Measurements from ENCODE around the gene PIM3. TPM values are rescaled to one million over a fixed set of nuclear protein-coding genes. Genes with fewer than 3 reads are reported as not detected.

Gene PIM3
- total and polyA plus RNA-seq, 10 of the 15 experiments (the other 5 are each of a cell fraction or from before 2014, with no cell fraction given) = 0.31 to 60.8 (median 12.4) TPM

DNA sequence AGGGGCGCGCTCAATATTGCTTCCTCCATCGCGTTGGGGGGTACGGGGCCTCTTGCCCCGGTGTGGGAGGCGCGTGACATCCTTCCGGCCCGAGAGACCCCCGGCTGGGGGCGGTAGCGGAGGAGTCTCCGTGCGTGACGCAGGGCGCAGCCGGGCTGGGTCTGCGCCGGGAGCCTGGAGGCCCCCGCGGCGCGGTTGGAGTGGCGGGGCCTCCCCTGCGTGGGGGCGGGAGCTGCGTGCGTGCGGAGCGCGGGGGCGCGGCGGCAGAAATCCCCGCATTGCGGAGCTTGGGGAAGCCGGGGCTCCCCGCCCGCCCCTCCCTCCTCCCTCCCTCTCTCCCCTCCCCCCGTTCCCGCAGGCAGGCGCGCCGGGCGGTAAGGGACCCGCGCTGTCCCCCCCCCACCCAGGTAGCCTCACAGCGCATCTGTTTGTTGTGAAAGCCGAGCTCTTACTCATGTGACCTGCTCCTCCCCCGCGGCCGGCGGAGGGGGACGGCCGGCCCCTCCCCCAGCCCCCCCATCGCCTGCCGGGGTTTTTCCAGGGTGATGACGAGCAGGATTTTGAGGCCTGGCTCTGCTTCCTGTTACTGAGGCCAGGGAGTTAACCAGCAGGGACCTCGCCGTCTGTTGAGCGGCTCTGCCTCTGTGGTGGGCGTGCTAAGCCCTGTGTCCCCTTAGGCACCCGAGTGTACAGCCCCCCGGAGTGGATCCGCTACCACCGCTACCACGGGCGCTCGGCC is 1.6 kb downstream of the PIM3 start (continued):
- TF ChIP-seq FOXM1 (IDR thresholded peaks at IDR 0.05; ENCODE audit: low read depth, low read length) (no peak), ZBED1 (IDR thresholded peaks at IDR 0.05; ENCODE audit: borderline replicate concordance) (no peak), ESRRA (IDR thresholded peaks at IDR 0.05; ENCODE audit: low read length) (no peak), NR2F1 (conservative IDR thresholded peaks at IDR 0.05) (no peak; the same call in 1 of the 2 replicates), NBN (IDR thresholded peaks at IDR 0.05) (peak; percentile 90), EGR1 (IDR thresholded peaks at IDR 0.05; ENCODE audit: borderline replicate concordance in 1 of 2, low read depth in 2 of 2, low read length in 2 of 2) (peak in 1 of 2 experiments; percentile 93; a peak in 2 of 3 replicates), ZNF217 (IDR thresholded peaks at IDR 0.05) (no peak), BACH1 (IDR thresholded peaks at IDR 0.05; ENCODE audit: borderline replicate concordance) (peak; percentile 94), SIN3A (IDR thresholded peaks at IDR 0.05; ENCODE audit: low read depth, low read length) (peak; percentile 77; the same call in 1 of the 2 replicates), RBBP5 (conservative IDR thresholded peaks at IDR 0.05) (no peak), RAD21 (IDR thresholded peaks at IDR 0.05; ENCODE audit: insufficient read depth, low read depth, low read length) (no peak), CREB1 (IDR thresholded peaks at IDR 0.05; ENCODE audit: low read depth) (peak; percentile 67; the same call in 1 of the 2 replicates), MXI1 (IDR thresholded peaks at IDR 0.05; ENCODE audit: low read depth, low read length) (peak; percentile 46; the same call in 1 of the 2 replicates), ZZZ3 (IDR thresholded peaks at IDR 0.05; ENCODE audit: control insufficient read depth, insufficient read length, low read depth) (no peak), GATAD2B (conservative IDR thresholded peaks at IDR 0.05; ENCODE audit: low read depth) (peak; percentile 32), LARP7 (IDR thresholded peaks at IDR 0.05) (peak; percentile 21; the same call in 1 of the 2 replicates), TCF7 (IDR thresholded peaks at IDR 0.05; ENCODE audit: borderline replicate concordance) (no peak), ZNF207 (IDR thresholded peaks at IDR 0.05; ENCODE audit: borderline replicate concordance) (no peak), SMARCA5 (IDR thresholded peaks at IDR 0.05) (0 out of 2 replicates have a peak, but pooled peaks have one; percentile 40), MLLT1 (IDR thresholded peaks at IDR 0.05) (peak; percentile 6), GABPA (IDR thresholded peaks at IDR 0.05; ENCODE audit: low read depth) (no peak), MYB (IDR thresholded peaks at IDR 0.05; ENCODE audit: borderline replicate concordance, low read depth, low read length) (no peak), NFIC (IDR thresholded peaks at IDR 0.05; ENCODE audit: low read depth, low read length) (no peak; the same call in 1 of the 2 replicates), BHLHE40 (IDR thresholded peaks at IDR 0.05; ENCODE audit: borderline replicate concordance in 1 of 2, low read depth in 2 of 2, low read length in 1 of 2) (peak; percentile 66 to 88), TCF12 (IDR thresholded peaks at IDR 0.05; ENCODE audit: low read depth, low read length) (peak; percentile 70), ZNF384 (IDR thresholded peaks at IDR 0.05; ENCODE audit: borderline replicate concordance, low read depth, low read length) (no peak), DPF2 (IDR thresholded peaks at IDR 0.05) (peak; percentile 43; the same call in 1 of the 2 replicates)
- TF ChIP-seq, protein P1, sequence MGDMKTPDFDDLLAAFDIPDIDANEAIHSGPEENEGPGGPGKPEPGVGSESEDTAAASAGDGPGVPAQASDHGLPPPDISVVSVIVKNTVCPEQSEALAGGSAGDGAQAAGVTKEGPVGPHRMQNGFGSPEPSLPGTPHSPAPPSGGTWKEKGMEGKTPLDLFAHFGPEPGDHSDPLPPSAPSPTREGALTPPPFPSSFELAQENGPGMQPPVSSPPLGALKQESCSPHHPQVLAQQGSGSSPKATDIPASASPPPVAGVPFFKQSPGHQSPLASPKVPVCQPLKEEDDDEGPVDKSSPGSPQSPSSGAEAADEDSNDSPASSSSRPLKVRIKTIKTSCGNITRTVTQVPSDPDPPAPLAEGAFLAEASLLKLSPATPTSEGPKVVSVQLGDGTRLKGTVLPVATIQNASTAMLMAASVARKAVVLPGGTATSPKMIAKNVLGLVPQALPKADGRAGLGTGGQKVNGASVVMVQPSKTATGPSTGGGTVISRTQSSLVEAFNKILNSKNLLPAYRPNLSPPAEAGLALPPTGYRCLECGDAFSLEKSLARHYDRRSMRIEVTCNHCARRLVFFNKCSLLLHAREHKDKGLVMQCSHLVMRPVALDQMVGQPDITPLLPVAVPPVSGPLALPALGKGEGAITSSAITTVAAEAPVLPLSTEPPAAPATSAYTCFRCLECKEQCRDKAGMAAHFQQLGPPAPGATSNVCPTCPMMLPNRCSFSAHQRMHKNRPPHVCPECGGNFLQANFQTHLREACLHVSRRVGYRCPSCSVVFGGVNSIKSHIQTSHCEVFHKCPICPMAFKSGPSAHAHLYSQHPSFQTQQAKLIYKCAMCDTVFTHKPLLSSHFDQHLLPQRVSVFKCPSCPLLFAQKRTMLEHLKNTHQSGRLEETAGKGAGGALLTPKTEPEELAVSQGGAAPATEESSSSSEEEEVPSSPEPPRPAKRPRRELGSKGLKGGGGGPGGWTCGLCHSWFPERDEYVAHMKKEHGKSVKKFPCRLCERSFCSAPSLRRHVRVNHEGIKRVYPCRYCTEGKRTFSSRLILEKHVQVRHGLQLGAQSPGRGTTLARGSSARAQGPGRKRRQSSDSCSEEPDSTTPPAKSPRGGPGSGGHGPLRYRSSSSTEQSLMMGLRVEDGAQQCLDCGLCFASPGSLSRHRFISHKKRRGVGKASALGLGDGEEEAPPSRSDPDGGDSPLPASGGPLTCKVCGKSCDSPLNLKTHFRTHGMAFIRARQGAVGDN (IDR thresholded peaks at IDR 0.05) = peak; percentile 23
